D721Med (cell line): ENCODE measurements around the gene DYNLT1.
"Not testable (repeated sequence)": the region's sequence is repeated elsewhere in the genome, so short reads cannot be mapped to it uniquely, and the experiment has no call there.

ENCODE experiments used
- DNase-seq: peaks from one replicate; pipeline ENCODE4 v3.0.0; 2011; ENCODE audit warnings: low spot score; ENCODE audit not compliant: insufficient read length
- FAIRE-seq: peaks from 2 replicates; lab custom pipeline; 2011; peaks lifted over from hg19 to GRCh38; lab: Jason Lieb, UNC
- CTCF ChIP-seq: IDR thresholded peaks from 2 replicates; pipeline ENCODE4 v1.5.1; 2012; ENCODE audit warnings: mild to moderate bottlenecking, control low read depth; ENCODE audit not compliant: insufficient read depth; ENCODE audit errors: missing control alignments

Gene DYNLT1

GRCh38 chr6:158680481-158680880 is 35.9 kb upstream of the DYNLT1 start:
- DNase-seq: no peak
- no peak for FAIRE-seq
- TF ChIP-seq CTCF: no peak

DNA sequence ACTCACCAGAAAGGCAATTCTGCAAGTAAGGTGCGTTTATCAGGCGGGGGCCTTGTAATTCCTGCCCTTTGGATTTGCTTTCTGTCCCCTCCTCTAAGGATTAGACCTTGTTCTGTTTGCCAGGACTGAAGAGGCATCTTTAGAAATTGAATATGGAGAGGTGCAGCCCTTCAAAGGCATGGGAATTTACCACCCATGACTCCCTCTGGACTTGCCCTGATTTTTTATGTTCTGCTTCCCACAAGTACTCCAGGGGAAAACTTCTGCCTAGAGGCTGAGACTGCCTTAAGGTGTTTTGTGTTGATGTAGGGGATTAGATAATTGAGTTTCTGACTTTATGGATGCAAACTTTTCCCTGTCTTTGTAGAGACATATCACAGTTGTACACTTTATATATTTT is 35.5 kb upstream of the DYNLT1 start:
- DNase-seq: no peak
- no peak for FAIRE-seq
- TF ChIP-seq CTCF: no peak

GRCh38 chr6:158677906-158678578 is 33.5 kb upstream of the DYNLT1 start:
- DNase-seq: no peak
- no peak for FAIRE-seq
- TF ChIP-seq CTCF: no peak

DNA sequence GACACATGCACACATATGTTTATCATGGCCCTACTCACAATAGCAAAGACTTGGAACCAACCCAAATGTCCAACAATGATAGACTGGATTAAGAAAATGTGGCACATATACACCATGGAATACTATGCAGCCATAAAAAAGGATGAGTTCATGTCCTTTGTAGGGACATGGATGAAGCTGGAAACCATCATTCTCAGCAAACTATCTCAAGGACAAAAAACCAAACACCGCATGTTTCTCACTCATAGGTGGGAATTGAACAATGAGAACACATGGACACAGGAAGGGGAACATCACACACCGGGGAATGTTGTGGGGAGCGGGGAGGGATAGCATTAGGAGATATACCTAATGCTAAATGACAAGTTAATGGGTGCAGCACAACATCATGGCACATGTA is 32.6 kb upstream of the DYNLT1 start:
- not testable (repeated sequence) for DNase-seq, FAIRE-seq

DNA sequence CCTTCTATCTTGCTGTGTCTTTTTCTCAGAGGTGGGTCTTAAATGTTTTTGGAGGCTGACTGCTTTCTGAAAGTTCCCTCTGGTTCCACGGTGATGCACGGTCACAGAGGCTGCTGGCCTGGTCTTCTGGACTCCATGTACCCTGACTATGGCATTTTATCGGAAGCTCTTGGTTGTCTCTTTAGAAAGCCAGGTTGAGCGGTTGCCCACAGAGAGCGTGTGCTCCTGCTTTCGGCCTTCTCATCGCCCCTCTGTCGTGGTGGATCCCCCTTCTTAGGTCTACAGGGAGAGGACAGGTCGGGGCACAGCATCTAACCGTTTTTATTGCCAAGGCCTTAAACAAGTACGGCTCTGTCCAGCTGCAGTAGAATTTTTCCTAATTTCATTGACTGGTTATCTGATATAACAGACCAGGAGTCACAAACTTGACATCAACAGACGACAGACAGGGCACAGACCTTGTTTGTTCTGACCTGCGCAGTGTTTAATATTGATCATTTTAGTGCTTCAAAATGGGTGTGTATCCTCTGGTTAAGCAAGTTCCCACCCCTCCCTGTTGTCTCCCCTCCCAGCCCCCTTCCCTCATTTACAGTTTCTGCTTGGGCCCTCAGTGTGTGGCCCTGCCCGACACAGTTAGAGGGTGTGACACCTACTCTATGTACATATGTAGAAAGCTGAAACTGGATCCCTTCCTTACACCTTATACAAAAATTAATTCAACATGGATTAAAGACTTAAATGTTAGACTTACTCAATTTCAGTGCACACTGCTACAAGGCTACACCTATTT is 30.0 kb upstream of the DYNLT1 start:
- FAIRE-seq (no peak), DNase-seq (no peak)
- TF ChIP-seq CTCF: no peak

- FAIRE-seq (no peak), DNase-seq (no peak)
- TF ChIP-seq CTCF: no peak
These were observed 28.2 kb upstream of the DYNLT1 start for GRCh38 chr6:158672726-158673125.

GRCh38 chr6:158672119-158672518 is 27.6 kb upstream of the DYNLT1 start:
- FAIRE-seq, DNase-seq: not testable (repeated sequence)
